GM23338 (cell line): ENCODE results near the gene TTC28.
"Not testable (repeated sequence)": the region's sequence is repeated elsewhere in the genome, so short reads cannot be mapped to it uniquely, and the experiment has no call there.

Source experiments
- EZH2 ChIP-seq: fragments of 200-600 bp; sonication (generic); IDR thresholded peaks from one replicate; pipeline ENCODE4 v1.8.0; 2017; ENCODE audit warnings: antibody characterized with exemption, mild to moderate bottlenecking, low read depth; ENCODE audit not compliant: unreplicated experiment
- EZH2phosphoT487 ChIP-seq: fragments of 200-600 bp; sonication (generic); IDR thresholded peaks from one replicate; pipeline ENCODE4 v1.8.1; 2018; ENCODE audit warnings: antibody characterized with exemption; ENCODE audit not compliant: unreplicated experiment
- POLR2AphosphoS5 ChIP-seq: IDR thresholded peaks from 2 replicates; pipeline ENCODE4 v1.6.1; 2016; ENCODE audit warnings: antibody characterized with exemption, low read depth
- TF ChIP-seq, protein P1 (sequence below), 2 experiments: fragments of 200-600 bp in 1 of 2; sonication (generic) in 1 of 2; conservative IDR thresholded peaks; 2 replicates each; pipeline versions ENCODE4 v1.5.1 to v1.6.1; 2016 to 2017; ENCODE audit warnings: antibody characterized with exemption in 2 of 2, low read depth in 2 of 2, mild to moderate bottlenecking in 2 of 2, moderate library complexity in 1 of 2
- TF ChIP-seq, protein P2 (sequence below): IDR thresholded peaks from one replicate; pipeline ENCODE4 v1.6.1; 2018; ENCODE audit warnings: antibody characterized with exemption; ENCODE audit not compliant: unreplicated experiment
- TF ChIP-seq, protein P3 (sequence below): IDR thresholded peaks from 2 replicates; pipeline ENCODE4 v1.6.1; 2016; ENCODE audit warnings: antibody characterized with exemption

DNA sequence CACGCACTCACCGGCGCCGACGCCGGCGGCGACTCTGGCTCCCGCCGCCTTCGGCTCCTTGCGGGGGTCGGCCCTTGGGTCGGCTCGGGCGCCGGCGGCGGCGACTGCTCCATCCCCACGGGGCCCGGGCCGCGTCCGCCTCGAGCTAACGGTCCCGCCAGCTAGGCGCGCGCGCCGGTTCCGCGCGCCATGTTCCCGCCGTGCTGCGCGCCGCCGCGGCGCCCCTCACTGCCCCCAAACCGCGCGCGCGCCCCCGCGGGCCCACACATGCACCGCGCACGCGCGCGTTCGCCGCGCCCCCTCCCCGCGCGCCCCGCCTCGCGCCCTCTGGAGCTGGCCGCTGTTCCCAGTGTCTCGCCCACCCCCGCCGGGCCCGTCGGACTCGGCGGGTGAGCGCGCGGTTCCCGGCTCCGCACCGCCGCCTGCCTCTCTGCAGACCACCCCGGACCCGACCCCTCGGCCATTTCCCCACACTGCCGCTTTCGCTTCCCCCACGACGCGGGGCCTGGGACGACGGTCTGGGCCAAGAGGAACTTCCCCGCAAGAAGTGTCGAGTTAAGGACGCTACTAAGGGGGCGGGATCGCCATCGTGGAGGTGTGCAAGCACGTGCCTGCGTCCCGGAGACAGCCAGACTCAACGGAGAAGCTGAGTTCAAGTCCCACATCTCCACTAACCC, at the start of gene TTC28:
- TF ChIP-seq, protein P1, sequence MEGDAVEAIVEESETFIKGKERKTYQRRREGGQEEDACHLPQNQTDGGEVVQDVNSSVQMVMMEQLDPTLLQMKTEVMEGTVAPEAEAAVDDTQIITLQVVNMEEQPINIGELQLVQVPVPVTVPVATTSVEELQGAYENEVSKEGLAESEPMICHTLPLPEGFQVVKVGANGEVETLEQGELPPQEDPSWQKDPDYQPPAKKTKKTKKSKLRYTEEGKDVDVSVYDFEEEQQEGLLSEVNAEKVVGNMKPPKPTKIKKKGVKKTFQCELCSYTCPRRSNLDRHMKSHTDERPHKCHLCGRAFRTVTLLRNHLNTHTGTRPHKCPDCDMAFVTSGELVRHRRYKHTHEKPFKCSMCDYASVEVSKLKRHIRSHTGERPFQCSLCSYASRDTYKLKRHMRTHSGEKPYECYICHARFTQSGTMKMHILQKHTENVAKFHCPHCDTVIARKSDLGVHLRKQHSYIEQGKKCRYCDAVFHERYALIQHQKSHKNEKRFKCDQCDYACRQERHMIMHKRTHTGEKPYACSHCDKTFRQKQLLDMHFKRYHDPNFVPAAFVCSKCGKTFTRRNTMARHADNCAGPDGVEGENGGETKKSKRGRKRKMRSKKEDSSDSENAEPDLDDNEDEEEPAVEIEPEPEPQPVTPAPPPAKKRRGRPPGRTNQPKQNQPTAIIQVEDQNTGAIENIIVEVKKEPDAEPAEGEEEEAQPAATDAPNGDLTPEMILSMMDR (conservative IDR thresholded peaks at IDR 0.05; ENCODE audit: low read depth in 2 of 2): not testable (repeated sequence)
- TF ChIP-seq POLR2AphosphoS5, EZH2, EZH2phosphoT487: not testable (repeated sequence)
- TF ChIP-seq, protein P2, sequence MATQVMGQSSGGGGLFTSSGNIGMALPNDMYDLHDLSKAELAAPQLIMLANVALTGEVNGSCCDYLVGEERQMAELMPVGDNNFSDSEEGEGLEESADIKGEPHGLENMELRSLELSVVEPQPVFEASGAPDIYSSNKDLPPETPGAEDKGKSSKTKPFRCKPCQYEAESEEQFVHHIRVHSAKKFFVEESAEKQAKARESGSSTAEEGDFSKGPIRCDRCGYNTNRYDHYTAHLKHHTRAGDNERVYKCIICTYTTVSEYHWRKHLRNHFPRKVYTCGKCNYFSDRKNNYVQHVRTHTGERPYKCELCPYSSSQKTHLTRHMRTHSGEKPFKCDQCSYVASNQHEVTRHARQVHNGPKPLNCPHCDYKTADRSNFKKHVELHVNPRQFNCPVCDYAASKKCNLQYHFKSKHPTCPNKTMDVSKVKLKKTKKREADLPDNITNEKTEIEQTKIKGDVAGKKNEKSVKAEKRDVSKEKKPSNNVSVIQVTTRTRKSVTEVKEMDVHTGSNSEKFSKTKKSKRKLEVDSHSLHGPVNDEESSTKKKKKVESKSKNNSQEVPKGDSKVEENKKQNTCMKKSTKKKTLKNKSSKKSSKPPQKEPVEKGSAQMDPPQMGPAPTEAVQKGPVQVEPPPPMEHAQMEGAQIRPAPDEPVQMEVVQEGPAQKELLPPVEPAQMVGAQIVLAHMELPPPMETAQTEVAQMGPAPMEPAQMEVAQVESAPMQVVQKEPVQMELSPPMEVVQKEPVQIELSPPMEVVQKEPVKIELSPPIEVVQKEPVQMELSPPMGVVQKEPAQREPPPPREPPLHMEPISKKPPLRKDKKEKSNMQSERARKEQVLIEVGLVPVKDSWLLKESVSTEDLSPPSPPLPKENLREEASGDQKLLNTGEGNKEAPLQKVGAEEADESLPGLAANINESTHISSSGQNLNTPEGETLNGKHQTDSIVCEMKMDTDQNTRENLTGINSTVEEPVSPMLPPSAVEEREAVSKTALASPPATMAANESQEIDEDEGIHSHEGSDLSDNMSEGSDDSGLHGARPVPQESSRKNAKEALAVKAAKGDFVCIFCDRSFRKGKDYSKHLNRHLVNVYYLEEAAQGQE: not testable (repeated sequence)
- TF ChIP-seq, protein P3, sequence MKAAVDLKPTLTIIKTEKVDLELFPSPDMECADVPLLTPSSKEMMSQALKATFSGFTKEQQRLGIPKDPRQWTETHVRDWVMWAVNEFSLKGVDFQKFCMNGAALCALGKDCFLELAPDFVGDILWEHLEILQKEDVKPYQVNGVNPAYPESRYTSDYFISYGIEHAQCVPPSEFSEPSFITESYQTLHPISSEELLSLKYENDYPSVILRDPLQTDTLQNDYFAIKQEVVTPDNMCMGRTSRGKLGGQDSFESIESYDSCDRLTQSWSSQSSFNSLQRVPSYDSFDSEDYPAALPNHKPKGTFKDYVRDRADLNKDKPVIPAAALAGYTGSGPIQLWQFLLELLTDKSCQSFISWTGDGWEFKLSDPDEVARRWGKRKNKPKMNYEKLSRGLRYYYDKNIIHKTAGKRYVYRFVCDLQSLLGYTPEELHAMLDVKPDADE: not testable (repeated sequence)
